Uterus (tissue), 4 donors: ENCODE data around the gene OXGR1. TPM values are rescaled to one million over a fixed set of nuclear protein-coding genes. Genes with fewer than 3 reads are reported as not detected.

ENCODE experiments used
- DNase-seq, 2 donors: peaks; one replicate each; pipeline ENCODE4 v3.0.0-alpha.2; 2019 to 2020
- H3K27ac ChIP-seq, 2 donors: fragments of 200-600 bp; sonication (generic); 1 replicate in 1 of 2; 2 replicates in 1 of 2; pipeline ENCODE4 v1.5.1; 2016 to 2018
- H3K27me3 ChIP-seq, 2 donors: fragments of 200-600 bp; sonication (generic); one replicate each; pipeline ENCODE4 v1.5.1; 2018 to 2019; ENCODE audit warnings: control low read depth in 1 of 2
- H3K36me3 ChIP-seq, 2 donors: fragments of 200-600 bp; sonication (generic); one replicate each; pipeline ENCODE4 v1.5.1; 2019; ENCODE audit warnings: control low read depth in 1 of 2
- H3K4me1 ChIP-seq, 2 donors: fragments of 200-600 bp; sonication (generic); one replicate each; pipeline ENCODE4 v1.5.1; 2018 to 2019; ENCODE audit warnings: control low read depth in 1 of 2
- H3K4me3 ChIP-seq, 2 donors: fragments of 200-600 bp; sonication (generic); 1 replicate in 1 of 2; 2 replicates in 1 of 2; pipeline ENCODE4 v1.5.1; 2018 to 2019; ENCODE audit warnings: mild to moderate bottlenecking in 1 of 2
- H3K9me3 ChIP-seq, 2 donors: fragments of 200-600 bp; sonication (generic); one replicate each; pipeline ENCODE4 v1.5.1; 2019; ENCODE audit warnings: control low read depth in 1 of 2
- POLR2A ChIP-seq, 2 donors: fragments of 450-650 bp; IDR thresholded peaks; one replicate each; pipeline ENCODE4 v1.6.1; 2016; ENCODE audit warnings: antibody characterized with exemption in 2 of 2, mild to moderate bottlenecking in 1 of 2, moderate library complexity in 1 of 2
- intact Hi-C: fragments of 100-400 bp; cut with DNase I; formaldehyde crosslinking; loops from one replicate; pipeline ENCODE4 v1.15.1; 2023; ENCODE audit warnings: low total_unique reads
- total RNA-seq, 4 donors: library from RNA; depleted of rRNA in 3 of 4; stranded (reverse); fragments of >200 nt in 3 of 4; gene quantifications; one replicate each; pipeline versions ENCODE4 v1.1.0 to v1.2.4, GENCODE V29; 2014 to 2023
- TF ChIP-seq, protein P1 (sequence below), 4 experiments: fragments of 200-600 bp in 2 of 4; fragments of 450-650 bp in 2 of 4; sonication (generic) in 2 of 4; IDR thresholded peaks; one replicate each; pipeline ENCODE4 v1.5.1; 2016 to 2019; ENCODE audit warnings: antibody characterized with exemption in 4 of 4, mild to moderate bottlenecking in 2 of 4, moderate library complexity in 1 of 4
- donor health status: DM: yes; HTN: yes; CAD: no.

Gene OXGR1
- total RNA-seq, 4 donors from 2014 or later = 0.62 to 0.91 TPM; not detected in 2

DNA sequence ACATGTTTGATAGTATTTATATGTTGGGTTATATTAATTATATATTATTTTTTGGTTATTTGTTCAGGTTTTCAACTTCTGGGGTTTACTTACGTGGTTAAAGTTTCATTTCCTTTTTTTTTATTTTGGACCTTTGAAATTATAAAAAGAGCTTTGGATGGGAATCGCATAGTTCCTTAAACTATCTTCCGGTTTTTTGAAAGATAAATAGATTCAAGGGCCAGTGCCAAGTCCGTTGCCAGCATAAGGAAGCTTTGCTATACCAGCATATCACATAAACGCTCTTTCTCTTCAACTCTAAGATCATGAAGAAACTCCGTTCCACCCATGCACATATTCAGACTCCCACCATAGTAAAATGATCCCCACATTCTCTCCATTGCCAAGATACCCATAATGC is 7.4 kb upstream of the OXGR1 start:
- no peaks in the 10 kb centered on the region for H3K4me1 ChIP-seq
- TF ChIP-seq, protein P1, sequence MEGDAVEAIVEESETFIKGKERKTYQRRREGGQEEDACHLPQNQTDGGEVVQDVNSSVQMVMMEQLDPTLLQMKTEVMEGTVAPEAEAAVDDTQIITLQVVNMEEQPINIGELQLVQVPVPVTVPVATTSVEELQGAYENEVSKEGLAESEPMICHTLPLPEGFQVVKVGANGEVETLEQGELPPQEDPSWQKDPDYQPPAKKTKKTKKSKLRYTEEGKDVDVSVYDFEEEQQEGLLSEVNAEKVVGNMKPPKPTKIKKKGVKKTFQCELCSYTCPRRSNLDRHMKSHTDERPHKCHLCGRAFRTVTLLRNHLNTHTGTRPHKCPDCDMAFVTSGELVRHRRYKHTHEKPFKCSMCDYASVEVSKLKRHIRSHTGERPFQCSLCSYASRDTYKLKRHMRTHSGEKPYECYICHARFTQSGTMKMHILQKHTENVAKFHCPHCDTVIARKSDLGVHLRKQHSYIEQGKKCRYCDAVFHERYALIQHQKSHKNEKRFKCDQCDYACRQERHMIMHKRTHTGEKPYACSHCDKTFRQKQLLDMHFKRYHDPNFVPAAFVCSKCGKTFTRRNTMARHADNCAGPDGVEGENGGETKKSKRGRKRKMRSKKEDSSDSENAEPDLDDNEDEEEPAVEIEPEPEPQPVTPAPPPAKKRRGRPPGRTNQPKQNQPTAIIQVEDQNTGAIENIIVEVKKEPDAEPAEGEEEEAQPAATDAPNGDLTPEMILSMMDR (IDR thresholded peaks at IDR 0.05) = no peak
- TF ChIP-seq POLR2A (IDR thresholded peaks at IDR 0.05) = no peak
- no peak overlapping the region for H3K4me3 ChIP-seq
- no peaks in the 10 kb centered on the region for H3K36me3 ChIP-seq
- DNase-seq = no peak
- no peaks in the 10 kb centered on the region for H3K27me3 ChIP-seq
- intact Hi-C loops = no loop called here
- H3K27ac ChIP-seq = no peak overlapping the region
- no peaks in the 10 kb centered on the region for H3K9me3 ChIP-seq

DNA sequence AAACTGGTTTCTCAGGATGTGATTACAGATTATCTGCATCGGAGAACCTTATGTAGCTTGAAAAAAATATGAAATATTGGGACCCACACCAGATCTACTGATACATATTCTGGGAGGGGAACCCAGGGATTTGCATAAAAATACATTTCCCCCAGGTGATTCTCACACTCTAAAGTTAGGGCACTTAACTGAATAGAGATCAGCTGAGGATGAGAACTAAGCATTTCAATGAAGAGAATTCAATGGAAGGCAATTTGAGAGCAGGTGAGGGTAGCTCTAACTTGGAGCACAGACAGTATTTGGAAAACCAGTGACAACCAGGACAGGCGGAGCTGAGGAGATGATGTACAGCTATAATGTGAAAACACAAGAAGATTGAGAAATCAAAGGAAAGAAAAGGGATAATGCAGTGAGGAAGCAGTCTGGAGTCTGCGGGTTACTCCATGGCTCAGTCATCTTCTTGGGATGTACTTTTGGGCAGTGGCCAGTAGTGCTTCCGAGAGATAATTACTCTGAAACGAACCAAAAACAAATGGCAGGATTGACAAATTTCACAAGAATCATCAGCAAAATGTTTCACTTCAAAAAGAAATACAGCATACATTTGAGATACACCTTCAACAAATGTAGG is 6.1 kb upstream of the OXGR1 start:
- Histone ChIP-seq H3K27ac (no peak overlapping the region), H3K4me3 (no peak overlapping the region), H3K4me1 (no peaks in the 10 kb centered on the region), H3K27me3 (peaks cover 0 to 8% of the 10 kb centered on the region in 2 donors), H3K36me3 (no peaks in the 10 kb centered on the region), H3K9me3 (no peaks in the 10 kb centered on the region)
- no peak for TF ChIP-seq POLR2A (IDR thresholded peaks at IDR 0.05)
- TF ChIP-seq, protein P1 (IDR thresholded peaks at IDR 0.05) = no peak
- DNase-seq = no peak
- intact Hi-C loops = no loop called here

DNA sequence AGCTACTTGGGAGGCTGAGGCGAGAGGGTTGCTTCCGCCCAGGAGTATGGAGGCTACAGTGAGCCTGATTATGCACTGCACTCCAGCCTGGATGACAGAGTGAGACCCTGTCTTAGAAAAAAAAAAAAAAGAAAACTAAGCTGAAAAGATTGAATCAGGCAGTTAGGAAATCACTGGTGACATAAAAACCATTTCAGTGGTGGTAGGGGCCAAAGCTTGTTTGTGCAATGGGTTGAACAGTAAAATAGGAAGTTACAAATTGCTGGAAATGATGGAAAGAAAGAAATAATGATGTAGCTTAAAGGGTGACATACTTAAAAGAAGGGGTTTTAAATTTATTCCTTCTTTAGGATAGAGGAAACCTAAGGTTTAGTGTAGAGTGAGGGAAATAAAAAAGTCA is 4.8 kb upstream of the OXGR1 start:
- Histone ChIP-seq H3K4me3 (no peak overlapping the region), H3K27me3 (peaks cover 0 to 9% of the 10 kb centered on the region in 2 donors), H3K4me1 (peaks cover 0 to 3% of the 10 kb centered on the region in 2 donors), H3K36me3 (no peaks in the 10 kb centered on the region), H3K9me3 (no peaks in the 10 kb centered on the region), H3K27ac (no peak overlapping the region)
- DNase-seq = no peak
- TF ChIP-seq, protein P1 (IDR thresholded peaks at IDR 0.05) = no peak
- no peak for TF ChIP-seq POLR2A (IDR thresholded peaks at IDR 0.05)
- intact Hi-C loops = no loop called here

DNA sequence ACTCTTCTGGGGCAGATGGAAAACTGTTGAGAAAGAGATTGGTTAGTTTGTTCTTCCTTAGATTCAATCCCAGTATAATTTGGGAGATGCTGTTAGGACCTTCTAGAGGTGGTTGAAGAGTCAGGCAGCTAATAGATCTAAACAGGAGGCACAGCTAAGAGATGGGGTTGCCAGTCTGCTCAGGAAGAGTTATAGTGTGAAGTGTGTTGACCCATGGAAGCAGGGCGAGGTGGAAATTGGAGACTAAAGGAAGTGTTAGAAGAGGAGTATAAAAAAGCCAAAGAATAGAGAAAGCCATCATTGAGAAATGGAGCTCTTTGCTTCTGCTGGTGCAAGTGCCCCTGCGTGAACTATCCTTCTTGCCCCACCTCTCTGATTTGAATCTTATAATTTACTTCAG is 3.8 kb upstream of the OXGR1 start:
- no peak for DNase-seq
- peaks cover 0 to 9% of the 10 kb centered on the region in 2 donors for H3K27me3 ChIP-seq
- H3K4me3 ChIP-seq = no peak overlapping the region
- no peaks in the 10 kb centered on the region for H3K36me3 ChIP-seq
- H3K4me1 ChIP-seq = peaks cover 0 to 7% of the 10 kb centered on the region in 2 donors
- intact Hi-C loops = no loop called here
- H3K27ac ChIP-seq = no peak overlapping the region
- TF ChIP-seq, protein P1 (IDR thresholded peaks at IDR 0.05) = no peak
- no peak for TF ChIP-seq POLR2A (IDR thresholded peaks at IDR 0.05)
- no peaks in the 10 kb centered on the region for H3K9me3 ChIP-seq

DNA sequence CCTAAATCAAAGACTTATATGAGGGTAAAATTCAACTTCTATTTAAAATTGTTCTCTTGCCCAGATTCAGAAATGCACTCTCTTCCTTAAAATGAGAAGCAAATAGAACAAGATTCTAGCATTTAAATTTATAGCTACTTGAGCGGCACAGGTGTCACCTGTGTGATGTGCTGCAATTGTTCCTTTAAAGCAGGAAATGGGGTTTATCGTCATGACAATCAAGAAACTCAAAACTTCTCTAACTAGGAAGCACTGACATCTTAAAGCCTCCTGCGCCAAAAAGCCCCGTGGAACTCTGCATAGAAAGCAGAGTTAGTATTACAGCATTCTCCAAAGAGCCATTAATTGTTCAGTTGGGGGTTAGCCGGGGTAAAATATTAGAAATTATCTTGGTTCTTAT is 2.6 kb upstream of the OXGR1 start:
- H3K4me3 ChIP-seq = no peak overlapping the region
- TF ChIP-seq, protein P1 (IDR thresholded peaks at IDR 0.05) = no peak
- TF ChIP-seq POLR2A (IDR thresholded peaks at IDR 0.05) = no peak
- H3K27me3 ChIP-seq = peaks cover 0 to 9% of the 10 kb centered on the region in 2 donors
- intact Hi-C loops = no loop called here
- H3K9me3 ChIP-seq = no peaks in the 10 kb centered on the region
- H3K27ac ChIP-seq = no peak overlapping the region
- peaks cover 0 to 7% of the 10 kb centered on the region in 2 donors for H3K4me1 ChIP-seq
- no peak for DNase-seq
- no peaks in the 10 kb centered on the region for H3K36me3 ChIP-seq
